Epithelial cell of proximal tubule (primary cell): ENCODE measurements around the gene COQ10A. TPM values are rescaled to one million over a fixed set of nuclear protein-coding genes. Genes with fewer than 3 reads are reported as not detected.
"Not testable (repeated sequence)": the region's sequence is repeated elsewhere in the genome, so short reads cannot be mapped to it uniquely, and the experiment has no call there.

Experiments used
- DNase-seq: peaks from one replicate; pipeline ENCODE4 v3.0.0-alpha.2; 2011; ENCODE audit warnings: low read depth
- H3K4me3 ChIP-seq: 2 replicates; pipeline ENCODE4 v1.5.1; 2011; ENCODE audit warnings: low read depth, mild to moderate bottlenecking, low read length
- CTCF ChIP-seq: conservative IDR thresholded peaks from 2 replicates; pipeline ENCODE4 v1.5.1; 2012; ENCODE audit warnings: low read depth, mild to moderate bottlenecking, low read length
- total RNA-seq: library from RNA; depleted of rRNA; stranded (reverse); fragments of >200 nt; gene quantifications from 2 replicates; pipeline ENCODE4 v1.2.3, GENCODE V29; 2015

The COQ10A gene
- total RNA-seq, 1 donor from 2014 or later = 18.8 TPM

GRCh38 chr12:56260921-56261320, 5.8 kb upstream of the COQ10A start:
- DNase-seq = no peak
- H3K4me3 ChIP-seq = no peak overlapping the region
- TF ChIP-seq CTCF = no peak

GRCh38 chr12:56261503-56262232, 5.1 kb upstream of the COQ10A start:
- TF ChIP-seq CTCF = no peak
- DNase-seq = peak; percentile 85
- no peak overlapping the region for H3K4me3 ChIP-seq

GRCh38 chr12:56262955-56263354, 3.8 kb upstream of the COQ10A start:
- DNase-seq, H3K4me3 ChIP-seq: not testable (repeated sequence)

- H3K4me3 ChIP-seq = peak overlapping the region; percentile 75
- DNase-seq = not testable (repeated sequence)
These were observed 562 bp upstream of the COQ10A start for GRCh38 chr12:56266068-56266692.

- peak overlapping the region; percentile 75 for H3K4me3 ChIP-seq
- DNase-seq = no peak
- TF ChIP-seq CTCF = no peak
These were observed 815 bp downstream of the COQ10A start for GRCh38 chr12:56267443-56268071.

GRCh38 chr12:56271031-56271430, 4.3 kb downstream of the COQ10A start:
- no peak for DNase-seq
- peak; percentile 59 for TF ChIP-seq CTCF
- no peak overlapping the region for H3K4me3 ChIP-seq

GRCh38 chr12:56272468-56272867, 5.7 kb downstream of the COQ10A start:
- not testable (repeated sequence) for DNase-seq, H3K4me3 ChIP-seq

- TF ChIP-seq CTCF = no peak
- H3K4me3 ChIP-seq = no peak overlapping the region
- DNase-seq = no peak
These were observed 7.6 kb downstream of the COQ10A start for GRCh38 chr12:56274299-56274698.
